GM10266 (cell line): ENCODE data around the gene FLII.

Experiments used
- DNase-seq: peaks from one replicate; pipeline ENCODE4 v3.0.0; 2012; ENCODE audit errors: extremely low spot score
- TF ChIP-seq, protein P1 (sequence below): IDR thresholded peaks from 2 replicates; pipeline ENCODE4 v1.5.1; 2012; ENCODE audit warnings: mild to moderate bottlenecking, low read depth; ENCODE audit not compliant: control insufficient read depth, insufficient read depth; ENCODE audit errors: missing control alignments

Gene FLII

DNA sequence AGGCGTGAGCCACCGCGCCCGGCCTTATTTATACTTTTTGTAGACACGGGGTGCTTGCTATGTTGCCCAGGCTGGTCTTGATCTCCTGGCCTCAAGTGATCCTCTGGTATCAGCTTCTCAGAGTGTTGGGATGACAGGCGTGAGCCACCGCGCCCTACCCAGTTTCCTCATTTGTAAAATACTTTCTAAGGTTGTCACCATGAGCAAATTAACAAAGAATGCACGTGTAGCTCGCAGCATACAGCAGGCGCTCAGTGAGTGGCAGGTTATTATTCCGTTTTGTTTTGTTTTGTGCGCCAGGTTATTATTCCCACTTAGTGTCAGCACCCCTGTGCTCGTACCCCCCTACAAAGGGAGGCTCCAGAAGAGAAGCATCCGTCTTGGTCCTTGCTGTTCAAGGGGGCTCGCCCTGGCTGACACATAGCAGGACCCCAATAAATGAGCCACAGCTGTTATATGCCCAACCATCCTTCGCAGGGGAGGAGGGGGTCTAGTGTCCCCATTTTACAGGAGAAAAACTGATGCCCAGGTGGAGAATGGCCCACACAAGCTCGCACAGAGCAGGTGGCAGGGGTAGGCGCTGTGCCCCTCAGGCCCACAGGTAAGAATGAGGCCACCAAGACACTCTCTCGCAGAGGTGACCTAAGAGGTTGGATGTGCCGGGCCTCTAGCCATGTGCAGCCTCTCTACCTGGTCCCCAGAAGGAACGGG is 1.2 kb upstream of the FLII start:
- TF ChIP-seq, protein P1, sequence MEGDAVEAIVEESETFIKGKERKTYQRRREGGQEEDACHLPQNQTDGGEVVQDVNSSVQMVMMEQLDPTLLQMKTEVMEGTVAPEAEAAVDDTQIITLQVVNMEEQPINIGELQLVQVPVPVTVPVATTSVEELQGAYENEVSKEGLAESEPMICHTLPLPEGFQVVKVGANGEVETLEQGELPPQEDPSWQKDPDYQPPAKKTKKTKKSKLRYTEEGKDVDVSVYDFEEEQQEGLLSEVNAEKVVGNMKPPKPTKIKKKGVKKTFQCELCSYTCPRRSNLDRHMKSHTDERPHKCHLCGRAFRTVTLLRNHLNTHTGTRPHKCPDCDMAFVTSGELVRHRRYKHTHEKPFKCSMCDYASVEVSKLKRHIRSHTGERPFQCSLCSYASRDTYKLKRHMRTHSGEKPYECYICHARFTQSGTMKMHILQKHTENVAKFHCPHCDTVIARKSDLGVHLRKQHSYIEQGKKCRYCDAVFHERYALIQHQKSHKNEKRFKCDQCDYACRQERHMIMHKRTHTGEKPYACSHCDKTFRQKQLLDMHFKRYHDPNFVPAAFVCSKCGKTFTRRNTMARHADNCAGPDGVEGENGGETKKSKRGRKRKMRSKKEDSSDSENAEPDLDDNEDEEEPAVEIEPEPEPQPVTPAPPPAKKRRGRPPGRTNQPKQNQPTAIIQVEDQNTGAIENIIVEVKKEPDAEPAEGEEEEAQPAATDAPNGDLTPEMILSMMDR, result no peak
- no peak for DNase-seq

GRCh38 chr17:18257982-18258355 is 569 bp downstream of the FLII start:
- DNase-seq, result peak; percentile 82
- TF ChIP-seq, protein P1, result peak; percentile 7

DNA sequence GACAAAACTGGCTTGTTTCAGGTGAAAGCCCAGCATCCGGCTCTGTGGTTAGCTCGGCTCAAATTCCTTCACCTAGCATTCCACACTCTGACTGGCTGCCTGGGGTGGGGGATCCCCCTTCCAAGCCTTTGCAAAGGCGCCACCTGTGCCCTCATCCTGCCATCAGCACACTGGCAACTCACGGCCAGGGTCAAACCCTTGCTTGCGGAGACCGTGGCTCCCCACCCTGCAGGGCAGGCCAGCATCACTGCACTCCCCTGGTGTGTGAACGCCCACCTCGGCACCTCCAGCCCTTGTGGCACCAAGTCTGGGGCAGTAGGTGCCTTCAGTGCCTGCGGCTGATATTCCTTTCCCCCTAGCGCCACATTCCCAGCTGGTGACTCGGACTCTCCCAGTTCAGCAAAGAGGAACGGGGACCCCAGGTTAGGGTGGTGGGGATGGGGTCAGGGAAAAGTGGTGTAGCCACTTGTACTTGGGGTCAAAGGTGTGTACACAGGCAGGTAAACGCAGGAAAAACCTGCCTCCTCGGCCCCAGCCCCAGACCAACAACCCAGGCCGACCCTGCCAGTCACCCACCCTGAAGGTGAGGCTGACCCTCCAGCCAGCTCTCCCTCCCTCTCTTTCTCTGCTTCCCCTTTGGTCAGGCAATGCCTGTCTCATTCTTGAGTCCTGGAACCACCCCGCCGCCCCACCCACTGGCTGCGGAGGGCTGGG is 1.1 kb downstream of the FLII start:
- DNase-seq, result peak; percentile 71
- TF ChIP-seq, protein P1, result no peak

- TF ChIP-seq, protein P1, result no peak
- no peak for DNase-seq
These were observed 1.8 kb downstream of the FLII start for GRCh38 chr17:18256776-18257175.

DNA sequence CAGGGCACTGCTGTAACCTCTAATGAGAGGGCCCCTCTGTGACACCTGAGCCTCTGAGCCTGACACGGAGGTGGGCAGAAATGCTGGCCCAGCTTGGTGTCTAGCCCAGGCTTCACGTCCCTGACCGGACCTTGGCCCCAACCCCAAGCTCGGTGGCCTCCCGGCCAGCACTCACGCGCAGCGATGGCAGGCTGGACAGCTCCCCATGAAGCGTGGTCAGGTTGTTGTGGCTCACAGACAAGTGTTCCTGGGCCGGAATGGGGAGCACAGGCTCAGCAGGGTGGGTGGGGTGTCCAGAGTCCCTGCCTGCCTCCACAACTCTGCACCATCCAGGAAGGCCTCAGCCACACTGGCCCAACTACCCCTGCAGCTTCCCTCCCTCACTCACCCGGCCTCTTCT is 2.2 kb downstream of the FLII start:
- DNase-seq, result no peak
- TF ChIP-seq, protein P1, result no peak

- DNase-seq, result no peak
- TF ChIP-seq, protein P1, result no peak
These were observed 3.5 kb downstream of the FLII start for GRCh38 chr17:18254888-18255649.
